Gastrocnemius medialis (tissue), 4 donors: ENCODE measurements around the gene PARD3B. TPM values are rescaled to one million over a fixed set of nuclear protein-coding genes. Genes with fewer than 3 reads are reported as not detected.

Source experiments
- ATAC-seq, 2 donors: fragments of 150-250 bp; one replicate each; pipeline ENCODE4 v1.9.1; 2016
- DNase-seq, 2 donors: peaks; one replicate each; pipeline ENCODE4 v3.0.0-alpha.2; 2019
- H3K27ac ChIP-seq, 4 donors: fragments of 200-600 bp; sonication (generic); 1 replicate in 1 of 4; 2 replicates in 3 of 4; pipeline ENCODE4 v1.5.1; 2016 to 2018; ENCODE audit warnings: mild to moderate bottlenecking in 2 of 4, moderate library complexity in 1 of 4
- H3K27me3 ChIP-seq, 3 donors: fragments of 200-600 bp; sonication (generic) in 2 of 3; 1 replicate in 1 of 3; 2 replicates in 2 of 3; pipeline versions ENCODE4 v1.5.1 to v1.6.0; 2016 to 2019; ENCODE audit warnings: mild to moderate bottlenecking in 1 of 3, moderate library complexity in 1 of 3
- H3K36me3 ChIP-seq, 2 donors: fragments of 200-600 bp; sonication (generic) in 1 of 2; one replicate each; pipeline ENCODE4 v1.5.1; 2017 to 2018
- H3K4me1 ChIP-seq, 2 donors: fragments of 200-600 bp; sonication (generic) in 1 of 2; one replicate each; pipeline ENCODE4 v1.5.1; 2016 to 2017; ENCODE audit warnings: mild to moderate bottlenecking in 2 of 2
- H3K4me3 ChIP-seq, 4 donors: fragments of 200-600 bp; sonication (generic) in 3 of 4; 1 replicate in 1 of 4; 2 replicates in 3 of 4; pipeline ENCODE4 v1.5.1; 2016 to 2019; ENCODE audit warnings: mild to moderate bottlenecking in 2 of 4
- H3K9me3 ChIP-seq, 3 donors: fragments of 200-600 bp; sonication (generic) in 2 of 3; 1 replicate in 1 of 3; 2 replicates in 2 of 3; pipeline ENCODE4 v1.5.1; 2016 to 2019
- POLR2A ChIP-seq, 2 donors: fragments of 450-650 bp; IDR thresholded peaks; one replicate each; pipeline ENCODE4 v1.6.1; 2017; ENCODE audit warnings: antibody characterized with exemption in 2 of 2, mild to moderate bottlenecking in 2 of 2, moderate library complexity in 2 of 2
- in situ Hi-C, 4 donors: fragments of 200-750 bp; cut with MboI; loops; one replicate each; pipeline versions ENCODE4 v1.15.0 to v1.8.0; 2017; ENCODE audit warnings: low sequenced_read_pairs in 4 of 4
- intact Hi-C: fragments of 100-400 bp; cut with DNase I; formaldehyde crosslinking; loops from one replicate; pipeline ENCODE4 v1.15.1; 2023; ENCODE audit warnings: low total_unique reads
- total RNA-seq, 4 donors: library from RNA; depleted of rRNA; stranded (reverse); fragments of >200 nt; gene quantifications; one replicate each; pipeline versions ENCODE4 v1.1.0 to v1.2.3, GENCODE V29; 2016
- TF ChIP-seq, protein P1 (sequence below), 5 experiments: fragments of 450-650 bp in 3 of 5; fragments of 200-600 bp in 2 of 5; sonication (generic) in 2 of 5; IDR thresholded peaks in 4 of 5; conservative IDR thresholded peaks in 1 of 5; 1 replicate in 4 of 5; 2 replicates in 1 of 5; pipeline ENCODE4 v1.5.1; 2016 to 2019; ENCODE audit warnings: antibody characterized with exemption in 5 of 5, mild to moderate bottlenecking in 3 of 5, moderate library complexity in 3 of 5

The PARD3B gene
- total RNA-seq, 4 donors from 2014 or later, result 2.2 to 15.5 (median 4.6) TPM

DNA sequence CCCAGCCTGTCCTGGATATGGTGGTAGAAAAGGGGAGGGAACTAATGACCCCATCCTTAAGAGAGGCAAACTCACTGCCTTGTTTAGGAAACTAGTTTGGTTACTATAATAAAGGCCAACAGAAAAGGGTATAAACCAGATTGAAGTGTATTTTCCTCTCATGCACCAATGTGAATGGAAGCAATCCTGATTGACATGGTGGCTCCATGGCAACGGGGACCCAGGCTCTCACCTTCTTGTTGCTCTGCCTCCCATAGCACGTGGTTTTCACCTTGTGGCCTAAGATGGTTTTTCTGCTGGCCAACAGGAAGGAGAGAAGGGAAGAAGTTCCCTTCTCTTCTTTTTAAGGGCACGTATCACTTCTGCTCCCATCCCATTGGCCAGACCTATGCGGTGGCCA lies 1069.7 kb downstream of the PARD3B start:
- H3K4me3 ChIP-seq, result no peak overlapping the region
- in situ Hi-C loops, result no loop called here
- H3K9me3 ChIP-seq, result no peaks in the 10 kb centered on the region
- H3K4me1 ChIP-seq, result no peaks in the 10 kb centered on the region
- H3K27ac ChIP-seq, result no peak overlapping the region
- no peaks in the 10 kb centered on the region for H3K27me3 ChIP-seq
- no peak for TF ChIP-seq POLR2A (IDR thresholded peaks at IDR 0.05)
- TF ChIP-seq, protein P1, sequence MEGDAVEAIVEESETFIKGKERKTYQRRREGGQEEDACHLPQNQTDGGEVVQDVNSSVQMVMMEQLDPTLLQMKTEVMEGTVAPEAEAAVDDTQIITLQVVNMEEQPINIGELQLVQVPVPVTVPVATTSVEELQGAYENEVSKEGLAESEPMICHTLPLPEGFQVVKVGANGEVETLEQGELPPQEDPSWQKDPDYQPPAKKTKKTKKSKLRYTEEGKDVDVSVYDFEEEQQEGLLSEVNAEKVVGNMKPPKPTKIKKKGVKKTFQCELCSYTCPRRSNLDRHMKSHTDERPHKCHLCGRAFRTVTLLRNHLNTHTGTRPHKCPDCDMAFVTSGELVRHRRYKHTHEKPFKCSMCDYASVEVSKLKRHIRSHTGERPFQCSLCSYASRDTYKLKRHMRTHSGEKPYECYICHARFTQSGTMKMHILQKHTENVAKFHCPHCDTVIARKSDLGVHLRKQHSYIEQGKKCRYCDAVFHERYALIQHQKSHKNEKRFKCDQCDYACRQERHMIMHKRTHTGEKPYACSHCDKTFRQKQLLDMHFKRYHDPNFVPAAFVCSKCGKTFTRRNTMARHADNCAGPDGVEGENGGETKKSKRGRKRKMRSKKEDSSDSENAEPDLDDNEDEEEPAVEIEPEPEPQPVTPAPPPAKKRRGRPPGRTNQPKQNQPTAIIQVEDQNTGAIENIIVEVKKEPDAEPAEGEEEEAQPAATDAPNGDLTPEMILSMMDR (IDR thresholded peaks at IDR 0.05 in 4 of 5, conservative IDR thresholded peaks at IDR 0.05 in 1 of 5), result no peak
- no peak for ATAC-seq
- intact Hi-C loops, result no loop called here
- H3K36me3 ChIP-seq, result no peaks in the 10 kb centered on the region
- DNase-seq, result no peak

GRCh38 chr2:205617905-205618304 lies 1072.6 kb downstream of the PARD3B start:
- no peak overlapping the region for H3K27ac ChIP-seq
- ATAC-seq (no peak), DNase-seq (no peak)
- in situ Hi-C loops (no loop called here), intact Hi-C loops (no loop called here)
- H3K4me1 ChIP-seq, result no peaks in the 10 kb centered on the region
- TF ChIP-seq, protein P1 (IDR thresholded peaks at IDR 0.05 in 4 of 5, conservative IDR thresholded peaks at IDR 0.05 in 1 of 5), result no peak
- TF ChIP-seq POLR2A (IDR thresholded peaks at IDR 0.05), result no peak
- H3K27me3 ChIP-seq, result no peaks in the 10 kb centered on the region
- H3K4me3 ChIP-seq, result no peak overlapping the region
- no peaks in the 10 kb centered on the region for H3K9me3 ChIP-seq
- no peaks in the 10 kb centered on the region for H3K36me3 ChIP-seq

- H3K27ac ChIP-seq, result no peak overlapping the region
- TF ChIP-seq, protein P1 (IDR thresholded peaks at IDR 0.05 in 4 of 5, conservative IDR thresholded peaks at IDR 0.05 in 1 of 5), result no peak
- no peak for TF ChIP-seq POLR2A (IDR thresholded peaks at IDR 0.05)
- H3K36me3 ChIP-seq, result no peaks in the 10 kb centered on the region
- in situ Hi-C loops (no loop called here), intact Hi-C loops (no loop called here)
- DNase-seq (no peak), ATAC-seq (no peak)
- H3K27me3 ChIP-seq, result no peaks in the 10 kb centered on the region
- no peaks in the 10 kb centered on the region for H3K9me3 ChIP-seq
- H3K4me1 ChIP-seq, result no peaks in the 10 kb centered on the region
- no peak overlapping the region for H3K4me3 ChIP-seq
These were observed 1074.3 kb downstream of the PARD3B start for GRCh38 chr2:205619600-205619999.

- ATAC-seq (no peak), DNase-seq (no peak)
- H3K27ac ChIP-seq, result no peak overlapping the region
- in situ Hi-C loops (no loop called here), intact Hi-C loops (no loop called here)
- TF ChIP-seq, protein P1 (IDR thresholded peaks at IDR 0.05 in 4 of 5, conservative IDR thresholded peaks at IDR 0.05 in 1 of 5), result no peak
- TF ChIP-seq POLR2A (IDR thresholded peaks at IDR 0.05), result no peak
- H3K27me3 ChIP-seq, result no peaks in the 10 kb centered on the region
- H3K4me3 ChIP-seq, result no peak overlapping the region
- H3K4me1 ChIP-seq, result no peaks in the 10 kb centered on the region
- H3K36me3 ChIP-seq, result no peaks in the 10 kb centered on the region
- no peaks in the 10 kb centered on the region for H3K9me3 ChIP-seq
These were observed 1081.8 kb downstream of the PARD3B start for GRCh38 chr2:205627085-205627484.

DNA sequence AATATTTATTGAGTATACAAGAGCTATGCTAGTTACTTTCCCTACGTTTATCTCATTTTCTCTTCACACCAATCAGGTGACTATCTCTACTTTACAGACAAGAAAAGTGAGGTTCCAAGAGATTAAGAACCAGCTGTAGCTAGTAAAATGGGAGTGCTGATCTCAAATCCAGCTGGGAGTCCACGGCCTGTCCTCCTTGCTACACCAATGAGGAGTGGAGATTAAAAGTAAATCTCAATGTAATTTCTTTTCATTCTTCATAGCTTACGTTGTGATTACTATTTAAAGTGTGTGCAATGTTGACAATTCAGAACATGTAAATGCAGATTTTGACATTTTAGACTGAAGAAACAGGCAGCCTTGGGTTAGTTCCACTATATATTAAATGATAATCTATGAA lies 1083.1 kb downstream of the PARD3B start:
- DNase-seq (no peak), ATAC-seq (no peak)
- no peak for TF ChIP-seq POLR2A (IDR thresholded peaks at IDR 0.05)
- TF ChIP-seq, protein P1 (IDR thresholded peaks at IDR 0.05 in 4 of 5, conservative IDR thresholded peaks at IDR 0.05 in 1 of 5), result no peak
- Histone ChIP-seq H3K9me3 (no peaks in the 10 kb centered on the region), H3K4me3 (no peak overlapping the region), H3K27ac (no peak overlapping the region), H3K27me3 (no peaks in the 10 kb centered on the region), H3K4me1 (no peaks in the 10 kb centered on the region), H3K36me3 (no peaks in the 10 kb centered on the region)
- in situ Hi-C loops (no loop called here), intact Hi-C loops (no loop called here)
